Ovary (tissue), 9 donors: ENCODE data around the gene GJC2. TPM values are rescaled to one million over a fixed set of nuclear protein-coding genes. Genes with fewer than 3 reads are reported as not detected.
"Not testable (repeated sequence)": the region's sequence is repeated elsewhere in the genome, so short reads cannot be mapped to it uniquely, and the experiment has no call there.

ENCODE experiments used
- DNase-seq, 5 donors: peaks; one replicate each; pipeline ENCODE4 v3.0.0-alpha.2; 2019 to 2020
- H3K27ac ChIP-seq, 2 donors: fragments of 200-600 bp; one replicate each; pipeline versions ENCODE4 v1.5.1 to v1.8.0; 2019 to 2022
- H3K27me3 ChIP-seq: fragments of 200-600 bp; one replicate; pipeline ENCODE4 v1.8.0; 2022
- H3K36me3 ChIP-seq: fragments of 200-600 bp; sonication (generic); one replicate; pipeline ENCODE4 v1.5.1; 2019
- H3K4me1 ChIP-seq: one replicate; pipeline ENCODE4 v1.8.1; 2013; ENCODE audit warnings: mild to moderate bottlenecking, moderate library complexity; ENCODE audit not compliant: insufficient read depth
- H3K4me3 ChIP-seq: fragments of 200-600 bp; sonication (generic); one replicate; pipeline ENCODE4 v1.5.1; 2017
- H3K9me3 ChIP-seq, 2 donors: fragments of 200-600 bp in 1 of 2; sonication (generic) in 1 of 2; one replicate each; pipeline versions ENCODE4 v1.5.1 to v1.8.1; 2013 to 2019; ENCODE audit warnings: mild to moderate bottlenecking in 1 of 2, moderate library complexity in 1 of 2
- CTCF ChIP-seq, 3 donors: fragments of 450-650 bp in 2 of 3; fragments of 200-600 bp in 1 of 3; IDR thresholded peaks; one replicate each; pipeline versions ENCODE4 v1.5.1 to v1.8.0; 2016 to 2022; ENCODE audit warnings: antibody characterized with exemption in 3 of 3, mild to moderate bottlenecking in 1 of 3
- EP300 ChIP-seq: sonication (generic); formaldehyde crosslinking; IDR thresholded peaks from one replicate; pipeline ENCODE4 v1.6.1; 2017; ENCODE audit warnings: antibody characterized with exemption
- POLR2A ChIP-seq: fragments of 450-650 bp; IDR thresholded peaks from one replicate; pipeline ENCODE4 v1.6.1; 2017; ENCODE audit warnings: antibody characterized with exemption, mild to moderate bottlenecking, moderate library complexity
- WGBS, 3 donors: extraction: QIAGEN DNeasy Blood & Tissue Kit in 1 of 3; methylation state at CpG; one replicate each; pipeline versions ENCODE4 v1.1.5 to v1.1.7; 2013 to 2017; 5-methylcytosine and 5-hydroxymethylcytosine counted together
- intact Hi-C, 4 donors: fragments of 100-400 bp; cut with DNase I; formaldehyde crosslinking; loops; one replicate each; pipeline versions ENCODE4 v1.11.0 to v1.15.1; 2022 to 2023
- polyA plus RNA-seq, 2 donors: library from polyadenylated mRNA; stranded (reverse); fragments of 200-250 nt in 1 of 2; fragments of 350-450 nt in 1 of 2; fragmentation: Illumina TruSeq in 1 of 2; extraction: RNeasy Lipid Tissue Mini Kit (QIAGEN cat#74804) in 1 of 2; gene quantifications; one replicate each; pipeline ENCODE4 v1.2.3, GENCODE V29; 2013 to 2014
- total RNA-seq, 7 donors: library from RNA; depleted of rRNA in 2 of 7; stranded (reverse); fragments of >200 nt in 2 of 7; fragmentation: NEBNext Ultra II Directional in 3 of 7; extraction: Animal tissue kit (Norgen Biotek cat#: 25700) in 3 of 7; gene quantifications; one replicate each; pipeline versions ENCODE4 v1.1.0 to v1.2.4, GENCODE V29; 2016 to 2023
- donor health status: DM: no; HTN: no; CAD: no; lungs with moderate emphysema.
- donor health status: DM: no; HTN: no; CAD: no.
- donor health status: Bipolar disorder and iron deficiency.
- donor health status: DM: yes; HTN: yes; CAD: no.
- donor health status: DM: no; HTN: no; CAD: no.
- donor health status: DM: yes; HTN: yes; CAD: no.

The GJC2 gene
- total and polyA plus RNA-seq, 9 donors, result 0.18 to 12.6 (median 6.1) TPM

GRCh38 chr1:228172591-228173527, 23.1 kb downstream of the GJC2 start:
- 82 to 85% (median 82%) methylated on average over 21 of the region's 21 CpGs for WGBS, 3 donors
- no peaks in the 10 kb centered on the region for H3K27me3 ChIP-seq

GRCh38 chr1:228173528-228174481, 24.1 kb downstream of the GJC2 start:
- H3K36me3 ChIP-seq, H3K9me3 ChIP-seq, H3K4me1 ChIP-seq, H3K4me3 ChIP-seq, H3K27me3 ChIP-seq, H3K27ac ChIP-seq, intact Hi-C loops: not testable (repeated sequence)
- DNase-seq, result peak in 1 of 5 donors; percentile 26
- 55 to 91% (median 61%) methylated on average over 16 to 35 of the region's 69 CpGs for WGBS, 3 donors

More at GRCh38 chr1:228172591-228173527, 23.1 kb downstream of the GJC2 start:
- no peaks in the 10 kb centered on the region for H3K4me1 ChIP-seq
- no peak for TF ChIP-seq POLR2A
- no peak for TF ChIP-seq EP300
- no peak for TF ChIP-seq CTCF (IDR thresholded peaks at IDR 0.05)
- no peak overlapping the region for H3K4me3 ChIP-seq
- H3K36me3 ChIP-seq, result no peaks in the 10 kb centered on the region
- no peaks in the 10 kb centered on the region for H3K9me3 ChIP-seq
- DNase-seq, result peak in 2 of 5 donors; percentile 19 to 33
- intact Hi-C loops, result no loop called here
- H3K27ac ChIP-seq, result no peak overlapping the region

GRCh38 chr1:228174482-228175315, 25.0 kb downstream of the GJC2 start:
- intact Hi-C loops, result no loop called here
- no peaks in the 10 kb centered on the region for H3K9me3 ChIP-seq
- H3K27me3 ChIP-seq, result no peaks in the 10 kb centered on the region
- no peak for TF ChIP-seq CTCF (IDR thresholded peaks at IDR 0.05)
- no peak for TF ChIP-seq EP300
- TF ChIP-seq POLR2A, result no peak
- H3K4me3 ChIP-seq, result no peak overlapping the region
- no peaks in the 10 kb centered on the region for H3K36me3 ChIP-seq
- peaks cover 3% of the 10 kb centered on the region for H3K4me1 ChIP-seq
- 86 to 94% (median 87%) methylated on average over 47 to 52 of the region's 52 CpGs for WGBS, 3 donors
- DNase-seq, result peak in 1 of 5 donors; percentile 39
- no peak overlapping the region for H3K27ac ChIP-seq

GRCh38 chr1:228175316-228176023, 25.7 kb downstream of the GJC2 start:
- no peak overlapping the region for H3K27ac ChIP-seq
- peak in 1 of 5 donors; percentile 21 for DNase-seq
- 86 to 90% (median 88%) methylated on average over 14 to 18 of the region's 18 CpGs for WGBS, 3 donors

More at GRCh38 chr1:228175316-228176023, 25.7 kb downstream of the GJC2 start:
- Histone ChIP-seq H3K4me1 (peaks cover 3% of the 10 kb centered on the region), H3K36me3 (no peaks in the 10 kb centered on the region), H3K4me3 (no peak overlapping the region), H3K27me3 (no peaks in the 10 kb centered on the region), H3K9me3 (no peaks in the 10 kb centered on the region)
- TF ChIP-seq POLR2A (no peak), CTCF (IDR thresholded peaks at IDR 0.05) (no peak), EP300 (no peak)
- intact Hi-C loops, result no loop called here
